ENCODE data around the gene RXRA. TPM values are rescaled to one million over a fixed set of nuclear protein-coding genes. Genes with fewer than 3 reads are reported as not detected.

RXRA gene
- total RNA-seq, 1 donor from 2014 or later = 66.9 TPM

GRCh38 chr9:134408389-134408788, 82.1 kb downstream of the RXRA start:
- H3K4me3 Mint-ChIP-seq = no peak overlapping the region
- H3K27ac Mint-ChIP-seq = peak overlapping the region; percentile 96
- H3K4me1 Mint-ChIP-seq (ENCODE audit: unreplicated experiment) = peaks cover 32% of the 10 kb centered on the region
- DNase-seq (ENCODE audit: extremely low spot score, unreplicated experiment) = no peak
- peaks cover 4% of the 10 kb centered on the region for H3K36me3 Mint-ChIP-seq
- no peak for TF ChIP-seq CTCF (conservative IDR thresholded peaks at IDR 0.05)
- no peaks in the 10 kb centered on the region for H3K27me3 Mint-ChIP-seq
- no peaks in the 10 kb centered on the region for H3K9me3 Mint-ChIP-seq

GRCh38 chr9:134408939-134409737, 82.9 kb downstream of the RXRA start:
- Mint-ChIP-seq H3K27me3 (no peaks in the 10 kb centered on the region), H3K4me3 (no peak overlapping the region), H3K36me3 (peaks cover 4% of the 10 kb centered on the region), H3K27ac (peak overlapping the region; percentile 96), H3K4me1 (ENCODE audit: unreplicated experiment) (peaks cover 32% of the 10 kb centered on the region), H3K9me3 (no peaks in the 10 kb centered on the region)
- DNase-seq (ENCODE audit: extremely low spot score, unreplicated experiment) = no peak
- no peak for TF ChIP-seq CTCF (conservative IDR thresholded peaks at IDR 0.05)

GRCh38 chr9:134410071-134410834, 84.0 kb downstream of the RXRA start:
- TF ChIP-seq CTCF (conservative IDR thresholded peaks at IDR 0.05) = no peak
- Mint-ChIP-seq H3K36me3 (peaks cover 4% of the 10 kb centered on the region), H3K27me3 (no peaks in the 10 kb centered on the region), H3K4me3 (peak overlapping the region; percentile 74), H3K4me1 (ENCODE audit: unreplicated experiment) (peaks cover 26% of the 10 kb centered on the region), H3K27ac (peak overlapping the region; percentile 96), H3K9me3 (no peaks in the 10 kb centered on the region)
- DNase-seq (ENCODE audit: extremely low spot score, unreplicated experiment) = no peak

- DNase-seq (ENCODE audit: extremely low spot score, unreplicated experiment) = no peak
- Mint-ChIP-seq H3K4me1 (ENCODE audit: unreplicated experiment) (peaks cover 27% of the 10 kb centered on the region), H3K9me3 (no peaks in the 10 kb centered on the region), H3K27ac (no peak overlapping the region), H3K27me3 (no peaks in the 10 kb centered on the region), H3K4me3 (no peak overlapping the region), H3K36me3 (peaks cover 4% of the 10 kb centered on the region)
- no peak for TF ChIP-seq CTCF (conservative IDR thresholded peaks at IDR 0.05)
Measured at GRCh38 chr9:134410835-134411217, 84.6 kb downstream of the RXRA start.

GRCh38 chr9:134411440-134412297, 85.4 kb downstream of the RXRA start:
- Mint-ChIP-seq H3K4me3 (peak overlapping the region; percentile 30), H3K27me3 (no peaks in the 10 kb centered on the region), H3K27ac (peak overlapping the region; percentile 80), H3K36me3 (peaks cover 4% of the 10 kb centered on the region), H3K4me1 (ENCODE audit: unreplicated experiment) (peaks cover 22% of the 10 kb centered on the region), H3K9me3 (no peaks in the 10 kb centered on the region)
- TF ChIP-seq CTCF (conservative IDR thresholded peaks at IDR 0.05) = no peak
- DNase-seq (ENCODE audit: extremely low spot score, unreplicated experiment) = no peak

All from type B pancreatic cell (in vitro differentiated cells).